ENCODE data around the gene SIL1.

Gene SIL1

DNA sequence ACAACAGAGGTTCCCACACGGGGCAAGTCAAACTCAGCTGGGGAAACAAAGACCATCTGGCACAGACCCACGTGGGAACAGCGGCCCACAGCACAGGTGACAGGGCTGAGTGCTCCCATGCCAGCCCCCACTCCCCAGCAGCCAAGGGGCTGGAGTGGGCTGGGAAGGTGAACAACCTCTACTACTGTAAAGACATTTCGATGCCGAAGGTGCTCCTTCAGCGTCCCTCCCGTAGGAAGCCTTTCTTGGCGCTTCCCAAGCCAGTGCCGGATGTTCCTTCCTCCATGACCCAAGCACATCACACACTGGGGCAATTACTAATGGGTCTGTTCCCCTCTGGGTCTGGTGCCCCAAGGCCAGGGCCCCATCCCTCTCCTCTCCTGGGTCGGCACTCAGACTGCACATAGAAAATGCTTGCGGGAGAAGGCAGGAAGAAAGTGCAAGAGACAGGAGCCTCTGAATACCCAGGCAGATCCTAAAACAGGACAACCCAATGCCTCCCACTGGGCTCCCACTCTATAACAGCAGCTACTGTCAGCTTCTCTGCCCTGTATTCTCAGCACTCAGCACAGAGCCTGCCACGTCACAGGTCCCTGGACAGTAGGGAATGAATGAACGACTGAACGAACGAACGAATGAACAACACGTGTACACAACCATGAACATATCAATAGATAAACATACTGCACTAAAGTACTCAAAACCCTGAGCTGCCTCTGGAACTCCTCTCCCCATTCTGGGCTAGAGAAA lies 246.0 kb downstream of the SIL1 start:
- no peak for DNase-seq

DNA sequence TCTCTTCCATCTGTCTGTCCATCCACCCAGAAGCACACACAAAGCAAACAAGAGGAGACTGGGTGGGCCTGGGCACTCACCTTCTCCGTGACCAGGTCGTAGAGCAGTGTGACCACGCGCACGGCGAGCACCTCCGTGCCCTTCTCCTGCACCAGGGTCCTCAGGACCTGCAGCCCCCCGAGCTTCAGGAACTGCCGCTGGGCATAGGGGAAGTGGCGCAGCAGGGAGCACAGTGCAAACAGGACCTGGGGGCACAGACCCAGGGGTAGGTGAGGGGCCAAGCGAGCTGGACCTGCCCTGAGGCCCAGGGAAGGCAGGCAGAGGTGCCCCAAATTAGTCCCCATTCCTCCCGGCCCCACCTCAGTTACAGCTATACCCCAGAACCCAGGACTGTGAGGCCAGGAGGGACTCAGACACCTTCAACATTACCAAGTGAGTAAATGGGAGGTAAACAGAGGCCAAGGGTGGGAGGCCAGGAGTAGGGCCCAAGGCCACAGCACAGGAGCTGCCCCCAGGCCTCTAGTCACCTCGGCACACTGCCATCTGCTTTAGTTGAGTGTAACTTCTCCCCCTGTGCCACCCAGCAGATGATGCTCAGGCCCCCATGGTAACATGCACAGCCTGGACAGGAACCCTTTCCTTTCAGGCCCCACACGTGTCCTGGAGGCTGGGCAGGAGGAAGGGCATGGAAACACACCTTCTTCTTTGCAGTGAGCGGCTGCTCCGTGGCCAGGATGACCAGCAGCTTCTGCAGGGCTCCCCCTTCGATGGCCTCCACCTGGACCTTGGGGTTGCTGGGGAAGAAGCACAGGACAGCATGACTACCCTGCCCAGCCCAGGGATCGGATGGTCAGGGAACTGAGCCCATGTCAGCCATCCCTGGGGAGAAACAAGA lies 246.8 kb downstream of the SIL1 start:
- DNase-seq, result no peak

DNA sequence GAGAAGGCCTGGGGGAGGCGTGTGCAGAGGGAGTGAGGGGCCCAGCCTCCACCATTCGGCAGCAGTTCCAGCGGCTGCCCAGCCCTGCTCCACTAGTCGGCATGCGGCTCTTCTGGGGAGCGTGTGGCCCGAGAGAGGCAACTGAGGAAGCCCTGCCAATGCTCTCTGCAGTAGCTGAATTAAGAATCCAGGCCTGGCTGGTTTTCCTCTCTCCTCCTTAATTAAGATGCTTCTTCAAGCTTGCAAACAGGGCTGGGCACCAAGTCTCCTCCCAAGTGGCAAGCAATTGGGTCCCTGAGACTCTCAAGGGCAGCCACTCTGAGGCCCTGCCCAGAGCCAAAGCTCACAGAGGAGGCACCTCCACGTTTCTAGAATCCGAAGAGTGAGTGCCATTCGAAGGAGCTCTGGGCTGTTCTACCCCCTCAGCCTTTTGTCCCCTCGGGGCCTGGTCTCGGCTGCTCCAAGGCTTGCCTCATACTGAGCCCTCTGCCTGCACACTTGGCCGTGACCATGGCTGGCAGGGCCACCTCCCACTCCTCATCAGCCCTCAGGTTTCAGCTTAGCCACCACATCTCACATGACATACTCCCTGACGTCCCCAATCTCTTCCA lies 247.6 kb downstream of the SIL1 start:
- no peak for DNase-seq

DNA sequence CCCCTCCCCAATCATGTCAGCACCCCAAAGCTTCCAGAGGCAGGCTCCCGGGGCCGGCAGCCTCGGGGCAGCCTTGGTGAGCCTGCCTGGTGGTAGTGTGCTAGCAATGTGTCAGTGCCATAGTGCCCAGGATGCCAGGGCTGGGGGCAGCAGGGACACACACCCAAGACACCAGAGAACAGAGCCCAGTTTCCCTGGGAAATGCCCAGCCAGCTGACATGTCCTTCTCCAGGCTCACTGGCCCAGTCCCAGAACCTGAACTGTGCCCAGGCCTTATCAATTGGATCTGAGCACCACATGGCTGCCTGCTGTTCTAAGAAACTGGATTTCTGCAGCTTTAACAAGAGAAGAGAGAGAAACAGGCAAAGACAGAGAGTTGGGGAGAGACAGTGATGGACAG lies 248.2 kb downstream of the SIL1 start:
- DNase-seq, result no peak

DNA sequence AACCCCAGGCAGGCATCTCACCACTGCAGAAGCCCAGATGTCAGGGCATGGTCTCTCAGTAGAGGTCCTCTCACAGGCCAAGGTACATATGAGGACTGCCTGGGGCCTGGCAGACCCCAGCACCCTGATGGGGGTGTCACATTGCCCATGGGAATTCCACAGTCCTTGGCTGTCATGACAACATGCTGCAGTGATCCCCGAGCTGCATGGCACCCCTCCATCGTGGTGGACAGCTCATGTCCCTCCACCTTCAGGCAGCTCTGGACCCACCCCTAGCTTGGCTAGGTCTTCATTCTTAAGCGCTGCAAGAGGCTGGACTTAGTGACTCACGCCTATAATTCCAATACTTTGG lies 249.0 kb downstream of the SIL1 start:
- no peak for DNase-seq

DNA sequence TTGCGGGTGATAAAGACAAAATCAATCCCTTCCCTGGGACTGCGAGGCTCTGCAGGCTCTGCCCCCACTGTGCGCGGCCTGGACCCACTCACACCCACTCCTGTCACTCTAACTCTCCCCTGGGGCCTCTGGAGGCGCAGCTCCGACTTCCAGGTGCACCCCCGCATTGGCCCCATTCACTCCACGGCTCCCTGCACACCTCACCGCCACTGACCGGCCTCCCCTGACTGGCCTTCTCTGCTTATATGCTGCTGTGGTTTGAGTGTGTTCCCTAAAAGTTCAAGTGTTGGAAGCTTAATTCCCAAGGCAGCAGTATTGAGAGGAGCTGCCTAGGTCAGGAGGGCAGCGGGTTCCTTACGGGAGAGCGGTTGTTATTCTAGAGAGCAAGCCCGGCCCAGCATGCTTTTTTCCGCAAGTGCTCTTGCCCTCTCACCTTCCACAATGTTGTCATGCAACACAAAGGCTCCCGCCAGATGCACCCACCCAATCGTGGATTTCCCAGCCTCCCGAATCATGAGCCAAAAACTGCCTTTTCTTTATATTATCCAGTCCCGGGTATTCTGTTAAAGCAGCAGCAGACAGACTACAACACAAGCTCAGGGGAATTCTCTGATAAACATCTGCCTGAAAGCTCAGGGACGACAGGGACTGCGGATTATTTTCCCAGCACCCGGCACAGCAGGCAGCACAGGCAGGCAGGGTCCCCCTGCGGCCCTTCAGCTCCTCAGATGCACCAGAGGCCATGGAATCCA lies 249.5 kb downstream of the SIL1 start:
- no peak for DNase-seq

DNA sequence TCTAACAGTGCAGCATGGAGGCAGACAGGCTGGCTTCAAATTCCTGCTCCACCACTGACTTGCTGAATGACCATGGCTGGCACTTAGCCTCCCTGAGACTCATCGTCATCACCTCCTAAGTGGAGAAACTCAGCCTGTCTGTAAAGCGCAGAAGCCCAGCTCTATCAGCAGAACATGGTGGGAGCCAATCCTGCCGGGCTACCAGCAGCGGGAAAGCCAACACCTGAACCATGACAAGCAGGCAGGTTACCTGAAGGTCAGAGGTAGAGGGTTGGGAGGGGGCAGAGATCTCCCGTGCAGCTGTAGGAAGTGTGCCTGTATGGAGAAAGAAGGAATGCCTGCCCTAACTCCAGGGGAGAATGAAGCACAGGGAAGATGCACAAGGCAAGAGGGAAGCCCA lies 250.4 kb downstream of the SIL1 start:
- DNase-seq, result no peak

DNA sequence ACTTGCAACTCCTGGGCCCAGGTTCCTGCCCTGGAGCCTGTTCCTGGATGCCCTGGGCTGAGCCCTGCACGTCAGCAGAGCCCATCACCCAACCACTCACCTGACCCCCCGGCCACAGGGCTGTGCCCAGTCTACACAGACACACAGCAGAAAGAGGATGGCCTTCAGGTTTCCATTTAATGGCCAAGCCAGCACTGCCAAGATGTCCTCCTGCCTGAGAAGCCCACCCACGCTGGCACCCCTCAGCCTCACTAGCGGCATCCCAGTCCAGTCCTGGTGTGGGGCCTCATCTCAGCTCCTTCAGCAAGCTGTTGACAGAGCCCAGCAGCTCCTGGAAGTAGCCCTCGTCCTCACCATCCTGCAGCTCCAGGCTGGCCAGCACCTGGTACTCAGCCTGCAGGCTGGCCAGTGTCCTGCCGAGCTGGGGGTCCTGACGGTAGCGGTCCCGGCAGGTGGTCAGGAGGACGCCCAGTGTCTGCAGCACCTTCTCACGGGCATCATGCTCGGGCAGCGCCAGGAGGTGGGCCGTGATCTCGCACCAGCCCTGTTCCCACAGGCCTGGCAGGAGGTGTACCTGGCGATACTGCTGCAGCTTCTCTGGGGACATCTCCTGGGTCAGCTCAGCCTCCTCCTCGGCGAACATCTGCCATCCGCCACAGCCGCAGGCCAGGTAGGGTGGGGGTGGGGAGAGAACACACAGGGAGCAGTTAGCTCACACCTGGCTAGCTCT lies 251.2 kb downstream of the SIL1 start:
- no peak for DNase-seq

DNA sequence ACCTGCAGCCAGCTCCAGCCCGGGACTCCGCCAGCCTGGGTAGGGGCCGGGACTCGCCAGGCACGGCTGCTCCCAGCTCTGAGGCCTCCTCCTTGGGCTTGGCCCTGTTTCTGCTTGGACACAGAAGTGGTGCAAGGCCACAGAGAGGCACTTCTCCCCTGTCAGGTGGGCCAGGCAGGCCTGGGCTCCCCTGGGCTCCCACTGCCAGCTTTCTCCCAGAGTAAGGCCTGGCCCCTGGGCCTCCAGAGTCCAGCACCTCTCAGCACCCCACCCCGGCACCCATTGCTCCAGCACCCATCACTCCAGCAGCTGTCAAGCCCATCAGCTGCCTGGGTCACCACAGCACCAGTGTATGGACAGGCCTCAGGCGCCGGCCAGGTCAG lies 251.9 kb downstream of the SIL1 start:
- DNase-seq, result no peak

DNA sequence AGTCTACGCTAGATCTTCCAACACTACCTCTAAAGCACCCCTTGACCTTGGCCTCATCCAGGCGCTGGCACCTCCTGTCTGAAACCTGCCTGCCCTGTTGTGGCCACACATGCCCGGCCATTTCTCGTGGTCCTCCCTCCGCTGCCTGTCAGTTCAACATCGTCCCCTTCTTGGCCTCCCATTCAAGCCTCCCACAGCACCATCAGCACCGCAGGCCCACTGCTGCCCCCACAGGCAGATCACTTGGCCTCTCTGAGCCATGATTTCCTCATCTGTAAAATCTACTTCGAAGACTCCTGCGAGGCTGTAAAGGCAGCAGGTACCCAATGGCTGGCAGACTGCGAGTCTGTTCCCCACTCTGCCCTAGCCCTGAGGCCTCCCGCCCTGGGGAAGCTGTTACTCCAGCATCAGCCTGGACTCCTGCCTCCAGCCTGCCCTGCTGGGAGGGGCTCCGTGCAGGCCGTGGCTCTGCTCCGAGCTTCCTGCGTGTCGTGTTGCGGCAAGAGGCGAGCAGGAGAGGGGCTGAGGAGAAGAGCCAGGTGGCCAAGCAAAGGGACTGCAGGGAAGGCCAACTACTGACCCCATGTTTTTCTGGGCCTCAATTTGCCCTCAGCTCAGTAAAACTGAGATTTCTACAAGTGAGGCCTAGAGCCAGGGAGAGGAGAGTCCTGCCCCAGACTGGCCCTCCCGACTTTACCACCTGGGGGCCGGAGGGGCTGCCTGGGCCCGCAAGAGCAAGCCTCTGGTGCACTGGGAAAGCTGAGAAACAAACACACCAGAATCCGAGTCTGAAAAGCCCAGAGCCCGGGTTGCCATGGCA lies 252.5 kb downstream of the SIL1 start:
- DNase-seq, result no peak

DNA sequence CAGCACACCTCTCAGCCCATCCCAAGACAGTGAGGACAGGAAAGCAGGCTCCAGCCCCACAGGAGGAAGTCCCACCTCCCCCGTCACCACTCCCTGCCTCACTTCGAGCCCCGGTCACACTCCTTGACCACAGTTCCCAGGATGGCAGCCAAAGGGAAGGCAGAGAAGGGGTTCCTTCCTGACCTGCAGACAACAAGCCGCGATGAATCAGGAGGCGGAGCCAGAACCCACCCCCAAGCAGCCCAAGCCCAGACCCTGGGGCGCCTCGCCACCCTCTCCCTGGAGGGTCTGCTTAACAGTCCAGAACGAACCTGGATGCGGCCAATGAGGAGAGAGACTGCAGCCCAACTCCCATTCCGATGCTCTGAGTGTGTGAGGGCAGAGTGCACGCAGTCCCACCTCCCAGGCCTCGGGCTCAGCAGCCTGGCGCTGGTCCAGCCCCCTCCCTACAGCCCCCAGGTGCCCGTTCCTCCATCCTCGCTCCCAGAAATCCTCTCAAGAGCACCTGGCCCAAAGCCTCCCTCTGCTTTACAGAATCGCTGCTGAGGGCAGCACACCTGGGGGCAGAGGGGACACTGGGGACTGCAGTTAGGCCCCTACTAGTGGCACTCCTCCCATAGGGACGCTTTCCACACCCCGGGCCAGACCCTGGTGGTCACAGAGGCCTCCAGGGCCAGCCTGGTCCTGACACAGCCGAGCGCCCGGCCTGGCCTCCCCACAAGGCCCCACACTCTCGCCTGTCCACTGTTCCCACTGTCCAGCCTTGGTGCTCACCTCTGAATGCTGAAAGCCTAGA lies 253.4 kb downstream of the SIL1 start:
- DNase-seq, result no peak

DNA sequence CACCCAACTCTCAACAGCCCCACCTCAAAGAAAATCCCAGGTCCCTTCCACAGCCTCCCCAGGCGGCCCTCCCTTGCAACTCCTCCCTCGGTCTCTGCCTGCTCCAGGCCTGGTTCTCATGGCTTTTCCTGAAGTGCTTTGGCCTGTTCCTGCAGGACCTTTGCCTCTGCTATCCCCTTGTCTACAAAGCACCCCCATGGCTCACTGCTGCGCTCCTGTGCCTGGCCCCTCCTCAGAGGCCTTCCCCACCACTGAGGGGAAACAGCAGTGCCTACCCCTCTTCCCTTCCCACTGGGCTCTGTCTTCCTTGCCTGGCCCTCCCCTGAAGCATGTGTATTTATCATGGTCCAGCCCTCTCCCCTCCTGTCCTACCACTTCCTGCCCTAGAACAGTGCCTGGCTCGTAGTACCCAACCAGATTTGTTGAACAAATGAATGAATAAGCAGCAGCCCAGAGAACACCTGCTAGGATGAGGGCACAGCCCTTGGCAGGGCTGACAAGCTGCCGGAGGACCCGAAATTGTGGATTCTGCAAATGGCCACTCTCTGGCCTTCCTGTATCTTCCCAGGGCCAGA lies 254.5 kb downstream of the SIL1 start:
- no peak for DNase-seq

DNA sequence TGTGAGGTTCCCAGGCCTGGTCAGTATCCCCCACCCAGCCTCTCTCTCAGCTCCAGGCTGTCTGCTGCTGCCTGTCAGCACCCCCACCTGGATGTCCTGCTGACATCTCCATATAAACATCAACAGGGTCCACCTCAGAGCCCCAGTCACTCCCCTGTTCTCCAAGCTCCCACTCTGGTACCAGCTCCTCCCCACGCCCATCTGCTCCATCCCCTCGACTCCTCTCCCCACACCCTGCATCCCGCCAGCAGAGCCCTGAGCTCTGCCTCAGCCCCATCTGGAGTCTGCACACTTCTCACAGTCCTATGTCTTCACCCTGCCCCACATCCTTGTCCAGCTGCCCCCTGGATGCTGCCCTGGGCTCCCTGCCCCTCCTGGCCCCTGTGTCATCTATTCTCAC lies 255.3 kb downstream of the SIL1 start:
- DNase-seq, result no peak

DNA sequence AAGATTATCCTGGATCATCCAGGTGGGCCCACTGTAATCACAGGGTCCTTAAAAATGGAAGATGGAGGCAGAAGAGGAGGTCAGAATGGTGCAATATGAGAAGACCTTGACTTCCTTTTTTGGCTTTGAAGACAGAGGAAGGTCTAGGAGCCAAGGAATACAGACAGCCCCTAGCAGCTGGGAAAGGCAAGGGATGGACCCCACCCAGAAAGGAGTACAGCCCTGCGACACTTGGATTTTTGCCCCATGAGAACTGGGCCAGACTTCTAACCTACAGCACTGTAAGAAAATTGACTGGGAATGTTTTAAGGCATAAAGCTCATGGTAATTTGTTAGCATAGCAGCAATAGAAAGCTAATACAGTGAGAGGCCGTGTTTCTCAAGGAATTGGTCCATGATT lies 256.1 kb downstream of the SIL1 start:
- no peak for DNase-seq

DNA sequence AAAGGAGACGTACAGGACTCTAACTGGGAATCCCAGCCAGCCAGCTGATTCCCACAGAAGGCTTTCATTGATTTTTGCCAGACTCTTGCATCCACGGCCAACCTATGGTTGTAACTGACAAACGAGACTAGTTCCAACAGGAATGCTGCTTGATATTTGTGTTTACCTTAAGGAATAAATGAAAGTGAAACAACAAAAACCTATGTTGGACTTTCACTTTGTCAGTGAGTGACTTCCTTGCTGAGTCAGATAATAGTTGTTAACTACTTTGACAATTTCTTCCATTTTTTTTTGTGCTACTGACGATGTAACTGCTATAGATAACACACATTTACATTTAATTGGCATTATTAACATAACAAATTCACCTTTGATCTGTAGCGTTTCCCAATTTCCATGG lies 259.6 kb downstream of the SIL1 start:
- no peak for DNase-seq

DNA sequence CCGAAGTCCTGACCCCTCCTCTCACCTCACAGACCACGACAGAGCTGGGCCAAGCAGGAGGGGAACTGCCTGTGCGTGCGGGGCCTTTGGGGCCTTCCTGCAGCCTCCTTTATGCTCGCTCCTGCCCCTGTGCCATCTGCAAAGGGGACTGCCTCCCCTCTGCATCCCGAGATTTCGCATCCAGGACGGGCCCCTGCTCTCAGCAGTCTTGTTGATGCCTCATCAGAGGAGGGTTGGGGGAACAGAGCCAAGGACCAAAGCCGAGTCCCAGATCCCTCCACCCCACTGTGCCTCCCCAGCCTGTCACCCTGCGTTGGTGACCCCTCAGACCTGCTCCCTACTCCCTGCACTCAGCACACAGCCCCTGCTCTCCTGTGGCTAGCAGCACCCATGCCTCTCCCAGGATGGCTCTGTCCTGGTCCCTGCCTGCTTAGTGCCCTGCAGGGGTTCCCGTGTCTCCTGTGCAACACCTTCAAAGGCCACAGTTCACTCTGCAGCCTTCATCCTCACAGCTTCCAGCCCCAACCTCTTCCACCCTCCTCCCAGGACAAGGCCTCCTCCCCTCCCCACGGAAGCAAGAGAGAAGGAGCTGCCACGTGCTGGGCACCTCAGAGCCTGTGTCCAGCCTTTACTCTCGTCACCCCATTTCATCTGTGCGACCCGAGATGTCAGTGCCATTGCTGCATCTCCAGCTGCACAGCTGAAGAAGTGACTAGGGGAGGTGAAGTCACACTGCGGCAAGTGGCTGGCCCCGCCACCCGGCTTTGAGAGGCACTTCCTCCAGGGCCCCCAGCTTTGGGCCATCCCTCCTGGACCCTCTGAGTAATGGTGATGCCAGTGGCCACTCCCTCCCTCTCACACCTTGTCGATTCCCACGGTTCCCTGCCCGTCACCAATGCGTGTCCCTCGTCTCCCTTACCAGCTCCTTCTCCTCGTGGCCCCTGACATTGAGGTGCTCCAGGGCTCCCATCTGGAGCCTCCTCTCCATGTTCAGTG lies 260.5 kb downstream of the SIL1 start:
- DNase-seq, result no peak

DNA sequence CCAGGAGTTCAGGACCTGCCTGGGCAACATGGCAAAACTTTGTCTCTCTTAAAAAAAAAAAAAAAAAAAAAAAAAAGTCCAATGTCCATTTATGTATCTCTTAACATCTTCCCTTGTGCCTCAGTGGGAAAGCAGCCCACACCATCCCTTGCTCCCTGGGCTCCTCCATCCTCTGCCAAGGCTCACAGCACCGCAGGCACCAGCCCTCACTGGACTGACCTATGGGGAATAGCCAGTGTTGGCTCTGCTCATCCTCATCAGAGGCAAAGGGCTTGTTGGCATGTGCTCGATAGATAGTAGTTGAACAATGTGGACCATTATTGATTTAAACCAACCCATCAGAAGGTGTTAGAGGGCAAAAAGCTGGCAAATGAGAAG lies 261.2 kb downstream of the SIL1 start:
- no peak for DNase-seq

DNA sequence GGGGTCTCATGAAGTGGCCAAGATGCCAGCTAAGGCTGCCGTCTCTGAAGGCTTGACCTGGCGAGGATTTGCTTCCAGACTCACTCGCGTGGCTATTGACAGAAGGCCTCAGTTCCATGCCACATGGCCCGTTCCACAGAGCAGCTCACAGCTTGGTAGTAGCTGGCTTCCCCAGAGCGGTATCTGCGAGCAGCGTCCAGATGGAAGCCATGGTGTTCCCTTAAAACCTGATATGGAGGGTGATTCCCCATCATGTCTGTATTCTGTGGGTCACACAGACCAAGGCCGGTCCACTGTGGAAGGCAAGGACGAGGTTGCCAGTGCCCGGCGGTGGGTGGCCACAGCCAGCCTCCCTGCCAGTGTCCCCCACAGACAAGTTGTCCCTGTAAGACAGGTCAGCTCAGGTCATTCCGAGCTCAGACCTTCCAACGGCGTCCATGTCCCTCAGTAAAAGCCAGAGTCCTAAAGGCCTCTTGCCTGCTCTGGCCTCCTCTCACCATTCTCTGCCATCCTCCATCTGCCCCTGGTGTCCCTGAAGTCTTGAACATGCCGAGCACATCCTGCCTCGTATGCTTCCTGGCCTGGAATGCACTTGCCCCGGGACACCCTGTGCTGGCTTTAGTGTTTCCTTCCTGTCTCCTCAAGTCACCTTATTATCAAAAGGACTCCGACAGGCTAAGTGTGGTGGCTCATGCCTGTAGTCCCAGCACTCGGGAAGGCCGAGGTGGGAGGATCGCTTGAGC lies 261.8 kb downstream of the SIL1 start:
- DNase-seq, result no peak
